HG03575 (cell line): ENCODE measurements around the gene SASH3.

Source experiments
- ATAC-seq: cut with Tn5 transposase; IDR thresholded peaks from one replicate; pipeline ENCODE4 v1.9.1; 2021; ENCODE audit not compliant: unreplicated experiment, insufficient number of reproducible peaks, low FRiP score; ENCODE audit errors: extremely low read depth

The SASH3 gene

GRCh38 chrX:129798888-129799287, 19.1 kb downstream of the SASH3 start:
- ATAC-seq = no peak

GRCh38 chrX:129800186-129800585, 20.4 kb downstream of the SASH3 start:
- ATAC-seq = no peak

GRCh38 chrX:129802863-129803262, 23.1 kb downstream of the SASH3 start:
- ATAC-seq = no peak

- no peak for ATAC-seq
Measured at GRCh38 chrX:129804806-129805205, 25.1 kb downstream of the SASH3 start.

GRCh38 chrX:129808158-129808828, 28.5 kb downstream of the SASH3 start:
- no peak for ATAC-seq

GRCh38 chrX:129808829-129809796, 29.4 kb downstream of the SASH3 start:
- no peak for ATAC-seq

- ATAC-seq = no peak
Measured at GRCh38 chrX:129813662-129814368, 34.1 kb downstream of the SASH3 start.

- no peak for ATAC-seq
Measured at GRCh38 chrX:129818123-129818522, 38.4 kb downstream of the SASH3 start.

- no peak for ATAC-seq
Measured at GRCh38 chrX:129823115-129823514, 43.4 kb downstream of the SASH3 start.

GRCh38 chrX:129823522-129823921, 43.8 kb downstream of the SASH3 start:
- ATAC-seq = no peak

GRCh38 chrX:129824620-129825019, 44.9 kb downstream of the SASH3 start:
- no peak for ATAC-seq

GRCh38 chrX:129825746-129826505, 46.2 kb downstream of the SASH3 start:
- no peak for ATAC-seq

- ATAC-seq = no peak
Measured at GRCh38 chrX:129830494-129830893, 50.7 kb downstream of the SASH3 start.

GRCh38 chrX:129831091-129831885, 51.5 kb downstream of the SASH3 start:
- no peak for ATAC-seq

- ATAC-seq = no peak
Measured at GRCh38 chrX:129833153-129833990, 53.6 kb downstream of the SASH3 start.

GRCh38 chrX:129836827-129837226, 57.1 kb downstream of the SASH3 start:
- no peak for ATAC-seq

- ATAC-seq = no peak
Measured at GRCh38 chrX:129840344-129840743, 60.6 kb downstream of the SASH3 start.
